HEK293 (cell line): ENCODE results near the gene CDX1.

Experiments
- CTCF ChIA-PET: fragments of 350-600 bp; formaldehyde crosslinking; extraction: SDS; loops from one replicate; lab custom pipeline; 2021; ENCODE audit warnings: antibody characterized with exemption; lab: Yijun Ruan, JAX
- POLR2A ChIA-PET: fragments of 300-600 bp; formaldehyde crosslinking; extraction: SDS; loops from one replicate; lab custom pipeline; 2020; ENCODE audit warnings: antibody characterized with exemption, inconsistent platforms; lab: Yijun Ruan, JAX
- H3K27ac ChIP-seq: fragments of 200-500 bp; sonication (Bioruptor generic); 2 replicates; pipeline ENCODE4 v1.5.1; 2014; ENCODE audit warnings: low read depth, low read length, control low read depth, inconsistent platforms; ENCODE audit errors: extremely low read depth
- H3K36me3 ChIP-seq, 2 experiments: fragments of 200-500 bp in 1 of 2; sonication (Bioruptor generic) in 1 of 2; 1 replicate in 1 of 2; 2 replicates in 1 of 2; pipeline ENCODE4 v1.5.1; 2014 to 2017; ENCODE audit warnings: inconsistent platforms in 2 of 2, low read length in 2 of 2; ENCODE audit not compliant: control insufficient read depth in 2 of 2, insufficient read depth in 1 of 2
- H3K4me1 ChIP-seq: fragments of 200-500 bp; sonication (Bioruptor generic); 2 replicates; pipeline ENCODE4 v1.5.1; 2014; ENCODE audit warnings: mild to moderate bottlenecking, low read length, inconsistent platforms; ENCODE audit not compliant: control insufficient read depth, insufficient read depth
- H3K4me3 ChIP-seq: 2 replicates; pipeline ENCODE4 v1.5.1; 2011; ENCODE audit warnings: low read depth, mild to moderate bottlenecking, control low read depth, low read length, moderate library complexity
- H3K9me3 ChIP-seq: fragments of 200-500 bp; sonication (Bioruptor generic); 2 replicates; pipeline ENCODE4 v1.5.1; 2014; ENCODE audit warnings: low read depth, low read length, inconsistent platforms; ENCODE audit not compliant: control insufficient read depth, insufficient read depth
- FEZF1 ChIP-seq: fragments of 450-650 bp; formaldehyde crosslinking; IDR thresholded peaks from 2 replicates; pipeline ENCODE4 v1.5.1; 2016; ENCODE audit warnings: missing biosample characterization, missing genetic modification characterization
- MZF1 ChIP-seq: fragments of 450-650 bp; formaldehyde crosslinking; IDR thresholded peaks from 2 replicates; pipeline ENCODE4 v1.5.1; 2017; ENCODE audit warnings: missing biosample characterization, missing genetic modification characterization, borderline replicate concordance
- SCRT2 ChIP-seq: fragments of 450-650 bp; formaldehyde crosslinking; IDR thresholded peaks from 2 replicates; pipeline ENCODE4 v1.5.1; 2016; ENCODE audit warnings: missing biosample characterization, missing genetic modification characterization
- ZBTB10 ChIP-seq: fragments of 450-650 bp; formaldehyde crosslinking; IDR thresholded peaks from 2 replicates; pipeline ENCODE4 v1.5.1; 2016; ENCODE audit warnings: missing biosample characterization, missing genetic modification characterization
- ZBTB11 ChIP-seq: fragments of 450-650 bp; formaldehyde crosslinking; conservative IDR thresholded peaks from 2 replicates; pipeline ENCODE4 v1.5.1; 2016; ENCODE audit warnings: low read depth, missing biosample characterization, missing genetic modification characterization
- ZEB2 ChIP-seq: fragments of 450-650 bp; formaldehyde crosslinking; IDR thresholded peaks from 2 replicates; pipeline ENCODE4 v1.5.1; 2016; ENCODE audit warnings: missing biosample characterization, missing genetic modification characterization
- ZNF114 ChIP-seq: fragments of 450-650 bp; formaldehyde crosslinking; IDR thresholded peaks from 2 replicates; pipeline ENCODE4 v1.5.0; 2017; ENCODE audit warnings: missing biosample characterization, missing genetic modification characterization
- ZNF132 ChIP-seq: fragments of 450-650 bp; formaldehyde crosslinking; IDR thresholded peaks from 2 replicates; pipeline ENCODE4 v1.5.1; 2017; ENCODE audit warnings: missing biosample characterization, missing genetic modification characterization, borderline replicate concordance
- ZNF324 ChIP-seq: fragments of 450-650 bp; formaldehyde crosslinking; IDR thresholded peaks from 2 replicates; pipeline ENCODE4 v1.5.1; 2016; ENCODE audit warnings: missing biosample characterization, missing genetic modification characterization
- ZNF335 ChIP-seq: fragments of 450-650 bp; formaldehyde crosslinking; conservative IDR thresholded peaks from 2 replicates; pipeline ENCODE4 v1.5.1; 2016; ENCODE audit warnings: missing biosample characterization, missing genetic modification characterization
- ZNF473 ChIP-seq: fragments of 450-650 bp; formaldehyde crosslinking; IDR thresholded peaks from 2 replicates; pipeline ENCODE4 v1.5.1; 2017; ENCODE audit warnings: missing biosample characterization, missing genetic modification characterization
- ZNF529 ChIP-seq: fragments of 450-650 bp; formaldehyde crosslinking; IDR thresholded peaks from 2 replicates; pipeline ENCODE4 v1.5.1; 2017; ENCODE audit warnings: missing genetic modification characterization, missing biosample characterization; ENCODE audit not compliant: insufficient replicate concordance
- ZNF561 ChIP-seq: fragments of 450-650 bp; IDR thresholded peaks from 2 replicates; pipeline ENCODE4 v1.5.1; 2018; ENCODE audit warnings: missing biosample characterization, missing genetic modification characterization, borderline replicate concordance
- ZNF580 ChIP-seq: fragments of 450-650 bp; formaldehyde crosslinking; IDR thresholded peaks from 2 replicates; pipeline ENCODE4 v1.5.1; 2016; ENCODE audit warnings: missing biosample characterization, missing genetic modification characterization
- ZNF596 ChIP-seq: fragments of 450-650 bp; IDR thresholded peaks from 2 replicates; pipeline ENCODE4 v1.5.0; 2018; ENCODE audit warnings: missing biosample characterization, mild to moderate bottlenecking, missing genetic modification characterization, moderate library complexity
- ZNF629 ChIP-seq: fragments of 450-650 bp; formaldehyde crosslinking; IDR thresholded peaks from 2 replicates; pipeline ENCODE4 v1.5.1; 2017; ENCODE audit warnings: missing biosample characterization, missing genetic modification characterization
- ZNF664 ChIP-seq: fragments of 450-650 bp; formaldehyde crosslinking; IDR thresholded peaks from 2 replicates; pipeline ENCODE4 v1.5.1; 2016; ENCODE audit warnings: missing biosample characterization, missing genetic modification characterization

CDX1 gene

GRCh38 chr5:150131461-150131860, 35.1 kb upstream of the CDX1 start:
- Histone ChIP-seq H3K27ac (no peak overlapping the region), H3K9me3 (no peaks in the 10 kb centered on the region), H3K36me3 (no peaks in the 10 kb centered on the region), H3K4me3 (no peak overlapping the region), H3K4me1 (no peaks in the 10 kb centered on the region)
- ChIA-PET POLR2A (no interaction called here), CTCF (interaction anchor here (0.6 to 3.7 kb wide), 8 partner anchors 13 to 229 kb away, joined by 3 to 37 read pairs (median 4); no protein-coding TSS in a partner anchor)
- TF ChIP-seq ZBTB10 (tag by site-specific recombination) (no peak), ZNF664 (tag by site-specific recombination) (peak; percentile 83)

- ChIA-PET CTCF (interaction anchor here (0.7 to 3.7 kb wide), 4 partner anchors 17 to 163 kb away, joined by 3 to 37 read pairs (median 4); no protein-coding TSS in a partner anchor), POLR2A (no interaction called here)
- Histone ChIP-seq H3K9me3 (no peaks in the 10 kb centered on the region), H3K27ac (no peak overlapping the region), H3K36me3 (no peaks in the 10 kb centered on the region), H3K4me1 (no peaks in the 10 kb centered on the region)
- TF ChIP-seq ZNF529 = no peak
- TF ChIP-seq ZNF324 = no peak
- TF ChIP-seq ZEB2 (tag by site-specific recombination) = no peak
- TF ChIP-seq MZF1 (tag by site-specific recombination) = no peak
- no peak for TF ChIP-seq ZNF473
- TF ChIP-seq ZNF561 = no peak
- no peak for TF ChIP-seq ZNF596 (tag by site-specific recombination)
- TF ChIP-seq ZNF580 (tag by site-specific recombination) = no peak
- no peak for TF ChIP-seq ZNF629
- TF ChIP-seq FEZF1 = no peak
- TF ChIP-seq ZNF132 (tag by site-specific recombination) = no peak
- TF ChIP-seq ZNF335 = no peak
- TF ChIP-seq, all 188 proteins: peak for 0
- H3K4me3 ChIP-seq = no peak overlapping the region
These were observed 34.4 kb upstream of the CDX1 start for GRCh38 chr5:150131978-150132694.

- Histone ChIP-seq H3K9me3 (no peaks in the 10 kb centered on the region), H3K36me3 (no peaks in the 10 kb centered on the region), H3K4me1 (no peaks in the 10 kb centered on the region), H3K4me3 (no peak overlapping the region), H3K27ac (no peak overlapping the region)
- ChIA-PET CTCF (interaction anchor here (1.1 kb wide), 1 partner anchor 162 kb away, joined by 3 read pairs; no protein-coding TSS in a partner anchor), POLR2A (no interaction called here)
- TF ChIP-seq ZNF114 (tag by site-specific recombination) = no peak
These were observed 33.8 kb upstream of the CDX1 start for GRCh38 chr5:150132740-150133139.

- H3K36me3 ChIP-seq = no peaks in the 10 kb centered on the region
- no peak overlapping the region for H3K4me3 ChIP-seq
- POLR2A ChIA-PET = no interaction called here
- no peak overlapping the region for H3K27ac ChIP-seq
- peak; percentile 68; the same call in 1 of the 2 replicates for TF ChIP-seq SCRT2 (tag by site-specific recombination)
- no peak for TF ChIP-seq ZBTB11 (tag by site-specific recombination)
- no peaks in the 10 kb centered on the region for H3K4me1 ChIP-seq
- H3K9me3 ChIP-seq = no peaks in the 10 kb centered on the region
- CTCF ChIA-PET = interaction anchor here (0.6 to 1.3 kb wide), 2 partner anchors 29 to 244 kb away, joined by 3 read pairs; no protein-coding TSS in a partner anchor
These were observed 32.9 kb upstream of the CDX1 start for GRCh38 chr5:150133581-150134197.
